HepG2 (cell line): ENCODE data around the gene C3orf22. TPM values are rescaled to one million over a fixed set of nuclear protein-coding genes. Genes with fewer than 3 reads are reported as not detected.

Experiments
- EED ChIP-seq: sonication (generic); formaldehyde crosslinking; IDR thresholded peaks from 2 replicates; pipeline ENCODE4 v1.5.0; 2020; ENCODE audit warnings: mild to moderate bottlenecking, missing genetic modification reagents
- GTF2F1 ChIP-seq: fragments of 150-350 bp; IDR thresholded peaks from 2 replicates; pipeline ENCODE4 v1.6.1; 2014; ENCODE audit warnings: low read length
- NFE2L1 ChIP-seq: sonication (generic); formaldehyde crosslinking; IDR thresholded peaks from 2 replicates; pipeline ENCODE4 v1.4.0; 2020; ENCODE audit warnings: missing genetic modification reagents, mild to moderate bottlenecking, borderline replicate concordance
- SRSF9 ChIP-seq: fragments of 200-400 bp; formaldehyde crosslinking; IDR thresholded peaks from 2 replicates; pipeline ENCODE4 v1.6.1; 2018; ENCODE audit warnings: borderline replicate concordance, mild to moderate bottlenecking, low read depth, low read length; ENCODE audit not compliant: insufficient read depth, poor library complexity, severe bottlenecking
- ZBTB7A ChIP-seq: sonication (generic); formaldehyde crosslinking; IDR thresholded peaks from 2 replicates; pipeline ENCODE4 v1.8.0; 2022; ENCODE audit warnings: mild to moderate bottlenecking, missing genetic modification reagents
- ZFP41 ChIP-seq: sonication (generic); formaldehyde crosslinking; IDR thresholded peaks from 2 replicates; pipeline ENCODE4 v1.4.0; 2020; ENCODE audit warnings: mild to moderate bottlenecking, missing genetic modification reagents, borderline replicate concordance
- ZNF367 ChIP-seq: sonication (generic); formaldehyde crosslinking; IDR thresholded peaks from 2 replicates; pipeline ENCODE4 v1.4.0; 2020; ENCODE audit warnings: missing genetic modification reagents, borderline replicate concordance
- ZNF782 ChIP-seq: sonication (generic); formaldehyde crosslinking; IDR thresholded peaks from 2 replicates; pipeline ENCODE4 v1.4.0; 2020; ENCODE audit warnings: missing genetic modification reagents, mild to moderate bottlenecking, borderline replicate concordance
- polyA plus RNA-seq, 8 experiments: library from polyadenylated mRNA; depleted of rRNA in 3 of 8; stranded (reverse) in 7 of 8; unstranded in 1 of 8; fragments of >200 nt; fragmentation: Illumina TruSeq in 4 of 8; extraction: Trizol in 4 of 8; gene quantifications; 2 replicates each; pipeline versions ENCODE4 v1.2.1 to v1.2.3, GENCODE V29; 2011 to 2016; ENCODE audit warnings: low read depth in 4 of 8, missing spikeins in 1 of 8, mixed read lengths in 1 of 8; ENCODE audit not compliant: insufficient read depth in 1 of 8
- total RNA-seq, 5 experiments: library from RNA; depleted of rRNA; stranded (reverse); fragments of >200 nt; fragmentation: Illumina TruSeq; extraction: Trizol; gene quantifications; 2 replicates each; pipeline ENCODE4 v1.2.3, GENCODE V29; 2016; ENCODE audit warnings: low read depth in 1 of 5
- TF ChIP-seq, protein P1 (sequence below): sonication (generic); formaldehyde crosslinking; IDR thresholded peaks from 2 replicates; pipeline ENCODE4 v1.4.0; 2020; ENCODE audit warnings: low read depth, mild to moderate bottlenecking, missing genetic modification reagents
- TF ChIP-seq, protein P2 (sequence below): sonication (generic); formaldehyde crosslinking; IDR thresholded peaks from 2 replicates; pipeline ENCODE4 v1.9.0; 2021; ENCODE audit warnings: missing genetic modification reagents, mild to moderate bottlenecking, borderline replicate concordance
- TF ChIP-seq, protein P3 (sequence below): sonication (generic); formaldehyde crosslinking; IDR thresholded peaks from 2 replicates; pipeline ENCODE4 v1.9.0; 2021; ENCODE audit warnings: missing genetic modification reagents, mild to moderate bottlenecking, borderline replicate concordance
- TF ChIP-seq, protein P4 (sequence below): sonication (generic); formaldehyde crosslinking; IDR thresholded peaks from 2 replicates; pipeline ENCODE4 v1.5.1; 2020; ENCODE audit warnings: mild to moderate bottlenecking, missing genetic modification reagents
- TF ChIP-seq, protein P5 (sequence below): sonication (generic); formaldehyde crosslinking; IDR thresholded peaks from 2 replicates; pipeline ENCODE4 v1.5.0; 2020; ENCODE audit warnings: missing genetic modification reagents
- TF ChIP-seq, protein P6 (sequence below): conservative IDR thresholded peaks from 2 replicates; pipeline ENCODE4 v1.6.1; 2018; ENCODE audit warnings: missing genetic modification reagents
- TF ChIP-seq, protein P7 (sequence below): IDR thresholded peaks from 2 replicates; pipeline ENCODE4 v1.6.1; 2018; ENCODE audit warnings: missing genetic modification reagents, mild to moderate bottlenecking, missing compliant biosample characterization

Gene C3orf22
- total and polyA plus RNA-seq, 2 of the 13 experiments (the other 11 are each of a cell fraction or from before 2014, with no cell fraction given) = not detected

DNA sequence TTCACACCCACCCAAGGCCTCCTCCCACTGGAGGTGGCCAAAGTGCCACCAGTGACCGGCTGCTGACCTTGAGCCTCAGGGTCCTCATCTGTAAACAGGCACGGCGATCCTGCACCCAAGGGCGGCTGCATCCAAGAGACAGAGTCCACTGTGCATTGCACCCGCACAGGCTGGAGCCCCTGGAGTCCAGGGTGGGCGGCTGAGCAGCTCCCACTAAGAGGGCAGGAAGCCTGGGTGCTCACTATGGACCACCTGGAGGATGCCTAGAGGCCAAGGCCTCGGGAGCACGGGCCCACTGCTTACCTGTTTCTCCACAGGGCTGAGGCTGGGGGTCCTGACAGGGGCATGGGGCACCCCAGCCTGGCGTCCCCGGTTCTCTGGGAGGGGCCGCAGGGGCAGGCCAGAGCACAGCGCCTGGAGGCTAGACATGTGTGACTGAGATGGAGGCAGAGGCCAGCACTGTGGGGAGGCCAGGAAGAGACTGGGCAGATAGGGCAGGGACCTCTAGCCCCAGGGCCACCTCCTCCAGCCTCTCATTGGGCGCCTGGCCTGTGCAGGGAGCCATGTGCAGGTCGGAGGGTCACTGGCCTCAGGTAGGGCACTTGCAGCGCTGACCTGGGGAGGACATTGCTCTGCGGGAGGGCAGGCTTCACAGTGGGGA lies 41.3 kb downstream of the C3orf22 start, which contains the start of gene UROC1 (continued):
- TF ChIP-seq, protein P1, sequence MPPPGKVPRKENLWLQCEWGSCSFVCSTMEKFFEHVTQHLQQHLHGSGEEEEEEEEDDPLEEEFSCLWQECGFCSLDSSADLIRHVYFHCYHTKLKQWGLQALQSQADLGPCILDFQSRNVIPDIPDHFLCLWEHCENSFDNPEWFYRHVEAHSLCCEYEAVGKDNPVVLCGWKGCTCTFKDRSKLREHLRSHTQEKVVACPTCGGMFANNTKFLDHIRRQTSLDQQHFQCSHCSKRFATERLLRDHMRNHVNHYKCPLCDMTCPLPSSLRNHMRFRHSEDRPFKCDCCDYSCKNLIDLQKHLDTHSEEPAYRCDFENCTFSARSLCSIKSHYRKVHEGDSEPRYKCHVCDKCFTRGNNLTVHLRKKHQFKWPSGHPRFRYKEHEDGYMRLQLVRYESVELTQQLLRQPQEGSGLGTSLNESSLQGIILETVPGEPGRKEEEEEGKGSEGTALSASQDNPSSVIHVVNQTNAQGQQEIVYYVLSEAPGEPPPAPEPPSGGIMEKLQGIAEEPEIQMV = no peak
- TF ChIP-seq GTF2F1 (no peak), ZNF367 (CRISPR knock-in tag) (no peak), ZNF782 (CRISPR knock-in tag) (no peak), SRSF9 (no peak), ZFP41 (CRISPR knock-in tag) (no peak), NFE2L1 (CRISPR knock-in tag) (no peak), EED (CRISPR knock-in tag) (no peak), ZBTB7A (CRISPR knock-in tag) (peak; percentile 87; the same call in 1 of the 2 replicates)
- TF ChIP-seq, protein P2, sequence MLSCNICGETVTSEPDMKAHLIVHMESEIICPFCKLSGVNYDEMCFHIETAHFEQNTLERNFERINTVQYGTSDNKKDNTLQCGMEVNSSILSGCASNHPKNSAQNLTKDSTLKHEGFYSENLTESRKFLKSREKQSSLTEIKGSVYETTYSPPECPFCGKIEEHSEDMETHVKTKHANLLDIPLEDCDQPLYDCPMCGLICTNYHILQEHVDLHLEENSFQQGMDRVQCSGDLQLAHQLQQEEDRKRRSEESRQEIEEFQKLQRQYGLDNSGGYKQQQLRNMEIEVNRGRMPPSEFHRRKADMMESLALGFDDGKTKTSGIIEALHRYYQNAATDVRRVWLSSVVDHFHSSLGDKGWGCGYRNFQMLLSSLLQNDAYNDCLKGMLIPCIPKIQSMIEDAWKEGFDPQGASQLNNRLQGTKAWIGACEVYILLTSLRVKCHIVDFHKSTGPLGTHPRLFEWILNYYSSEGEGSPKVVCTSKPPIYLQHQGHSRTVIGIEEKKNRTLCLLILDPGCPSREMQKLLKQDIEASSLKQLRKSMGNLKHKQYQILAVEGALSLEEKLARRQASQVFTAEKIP (CRISPR knock-in tag) = no peak
- TF ChIP-seq, protein P3, sequence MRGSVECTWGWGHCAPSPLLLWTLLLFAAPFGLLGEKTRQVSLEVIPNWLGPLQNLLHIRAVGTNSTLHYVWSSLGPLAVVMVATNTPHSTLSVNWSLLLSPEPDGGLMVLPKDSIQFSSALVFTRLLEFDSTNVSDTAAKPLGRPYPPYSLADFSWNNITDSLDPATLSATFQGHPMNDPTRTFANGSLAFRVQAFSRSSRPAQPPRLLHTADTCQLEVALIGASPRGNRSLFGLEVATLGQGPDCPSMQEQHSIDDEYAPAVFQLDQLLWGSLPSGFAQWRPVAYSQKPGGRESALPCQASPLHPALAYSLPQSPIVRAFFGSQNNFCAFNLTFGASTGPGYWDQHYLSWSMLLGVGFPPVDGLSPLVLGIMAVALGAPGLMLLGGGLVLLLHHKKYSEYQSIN (CRISPR knock-in tag) = no peak
- TF ChIP-seq, protein P4, sequence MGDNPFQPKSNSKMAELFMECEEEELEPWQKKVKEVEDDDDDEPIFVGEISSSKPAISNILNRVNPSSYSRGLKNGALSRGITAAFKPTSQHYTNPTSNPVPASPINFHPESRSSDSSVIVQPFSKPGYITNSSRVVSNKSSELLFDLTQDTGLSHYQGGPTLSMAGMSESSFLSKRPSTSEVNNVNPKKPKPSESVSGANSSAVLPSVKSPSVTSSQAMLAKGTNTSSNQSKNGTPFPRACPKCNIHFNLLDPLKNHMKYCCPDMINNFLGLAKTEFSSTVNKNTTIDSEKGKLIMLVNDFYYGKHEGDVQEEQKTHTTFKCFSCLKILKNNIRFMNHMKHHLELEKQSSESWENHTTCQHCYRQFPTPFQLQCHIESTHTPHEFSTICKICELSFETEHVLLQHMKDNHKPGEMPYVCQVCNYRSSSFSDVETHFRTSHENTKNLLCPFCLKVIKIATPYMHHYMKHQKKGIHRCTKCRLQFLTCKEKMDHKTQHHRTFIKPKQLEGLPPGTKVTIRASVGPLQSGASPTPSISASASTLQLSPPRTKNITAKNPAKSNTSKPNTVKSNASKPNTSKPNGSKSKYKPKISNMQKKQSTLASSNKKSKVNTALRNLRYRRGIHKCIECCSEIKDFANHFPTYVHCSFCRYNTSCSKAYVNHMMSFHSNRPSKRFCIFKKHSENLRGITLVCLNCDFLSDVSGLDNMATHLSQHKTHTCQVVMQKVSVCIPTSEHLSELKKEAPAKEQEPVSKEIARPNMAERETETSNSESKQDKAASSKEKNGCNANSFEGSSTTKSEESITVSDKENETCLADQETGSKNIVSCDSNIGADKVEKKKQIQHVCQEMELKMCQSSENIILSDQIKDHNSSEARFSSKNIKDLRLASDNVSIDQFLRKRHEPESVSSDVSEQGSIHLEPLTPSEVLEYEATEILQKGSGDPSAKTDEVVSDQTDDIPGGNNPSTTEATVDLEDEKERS = no peak
- TF ChIP-seq, protein P5, sequence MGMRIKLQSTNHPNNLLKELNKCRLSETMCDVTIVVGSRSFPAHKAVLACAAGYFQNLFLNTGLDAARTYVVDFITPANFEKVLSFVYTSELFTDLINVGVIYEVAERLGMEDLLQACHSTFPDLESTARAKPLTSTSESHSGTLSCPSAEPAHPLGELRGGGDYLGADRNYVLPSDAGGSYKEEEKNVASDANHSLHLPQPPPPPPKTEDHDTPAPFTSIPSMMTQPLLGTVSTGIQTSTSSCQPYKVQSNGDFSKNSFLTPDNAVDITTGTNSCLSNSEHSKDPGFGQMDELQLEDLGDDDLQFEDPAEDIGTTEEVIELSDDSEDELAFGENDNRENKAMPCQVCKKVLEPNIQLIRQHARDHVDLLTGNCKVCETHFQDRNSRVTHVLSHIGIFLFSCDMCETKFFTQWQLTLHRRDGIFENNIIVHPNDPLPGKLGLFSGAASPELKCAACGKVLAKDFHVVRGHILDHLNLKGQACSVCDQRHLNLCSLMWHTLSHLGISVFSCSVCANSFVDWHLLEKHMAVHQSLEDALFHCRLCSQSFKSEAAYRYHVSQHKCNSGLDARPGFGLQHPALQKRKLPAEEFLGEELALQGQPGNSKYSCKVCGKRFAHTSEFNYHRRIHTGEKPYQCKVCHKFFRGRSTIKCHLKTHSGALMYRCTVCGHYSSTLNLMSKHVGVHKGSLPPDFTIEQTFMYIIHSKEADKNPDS = no peak
- TF ChIP-seq, protein P6, sequence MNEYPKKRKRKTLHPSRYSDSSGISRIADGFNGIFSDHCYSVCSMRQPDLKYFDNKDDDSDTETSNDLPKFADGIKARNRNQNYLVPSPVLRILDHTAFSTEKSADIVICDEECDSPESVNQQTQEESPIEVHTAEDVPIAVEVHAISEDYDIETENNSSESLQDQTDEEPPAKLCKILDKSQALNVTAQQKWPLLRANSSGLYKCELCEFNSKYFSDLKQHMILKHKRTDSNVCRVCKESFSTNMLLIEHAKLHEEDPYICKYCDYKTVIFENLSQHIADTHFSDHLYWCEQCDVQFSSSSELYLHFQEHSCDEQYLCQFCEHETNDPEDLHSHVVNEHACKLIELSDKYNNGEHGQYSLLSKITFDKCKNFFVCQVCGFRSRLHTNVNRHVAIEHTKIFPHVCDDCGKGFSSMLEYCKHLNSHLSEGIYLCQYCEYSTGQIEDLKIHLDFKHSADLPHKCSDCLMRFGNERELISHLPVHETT = no peak; the same call in 1 of the 2 replicates
- TF ChIP-seq, protein P7, sequence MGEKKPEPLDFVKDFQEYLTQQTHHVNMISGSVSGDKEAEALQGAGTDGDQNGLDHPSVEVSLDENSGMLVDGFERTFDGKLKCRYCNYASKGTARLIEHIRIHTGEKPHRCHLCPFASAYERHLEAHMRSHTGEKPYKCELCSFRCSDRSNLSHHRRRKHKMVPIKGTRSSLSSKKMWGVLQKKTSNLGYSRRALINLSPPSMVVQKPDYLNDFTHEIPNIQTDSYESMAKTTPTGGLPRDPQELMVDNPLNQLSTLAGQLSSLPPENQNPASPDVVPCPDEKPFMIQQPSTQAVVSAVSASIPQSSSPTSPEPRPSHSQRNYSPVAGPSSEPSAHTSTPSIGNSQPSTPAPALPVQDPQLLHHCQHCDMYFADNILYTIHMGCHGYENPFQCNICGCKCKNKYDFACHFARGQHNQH = no peak
